Measurements from ENCODE around the gene RDH14. TPM values are rescaled to one million over a fixed set of nuclear protein-coding genes. Genes with fewer than 3 reads are reported as not detected.

Gene RDH14
- total RNA-seq, 2 donors from 2014 or later, result 25.7 to 40.8 TPM

DNA sequence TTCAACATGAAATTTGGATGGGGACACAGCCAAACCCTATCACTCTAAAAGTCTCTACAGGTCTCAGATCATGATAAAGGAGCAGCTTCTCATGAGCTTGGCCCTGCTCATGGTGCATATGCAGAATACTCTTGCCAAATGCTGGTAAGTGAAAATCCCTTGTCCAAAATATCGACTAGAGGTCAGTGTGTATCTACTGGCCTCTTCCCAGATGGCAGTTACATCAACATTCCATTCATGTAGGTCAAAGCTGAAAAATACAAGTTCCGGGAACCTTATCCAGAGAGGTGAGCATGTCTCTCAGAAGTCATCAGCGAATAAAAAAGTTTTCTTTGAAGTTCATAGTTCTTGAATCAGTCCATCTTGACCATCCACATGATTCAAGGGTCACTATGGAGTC is 36.5 kb upstream of the RDH14 start:
- Histone ChIP-seq H3K36me3 (no peaks in the 10 kb centered on the region), H3K27me3 (replicated peaks; ENCODE audit: insufficient read depth) (no peaks in the 10 kb centered on the region), H3K4me3 (no peak overlapping the region), H3K27ac (no peak overlapping the region), H3K9me3 (no peaks in the 10 kb centered on the region), H3K4me1 (ENCODE audit: control insufficient read depth in 1 of 2, low read depth in 2 of 2) (peaks cover 5 to 19% of the 10 kb centered on the region in 2 donors)
- ATAC-seq (ENCODE audit: insufficient number of reproducible peaks, low FRiP score, low read depth), result no peak
- TF ChIP-seq, protein P1, sequence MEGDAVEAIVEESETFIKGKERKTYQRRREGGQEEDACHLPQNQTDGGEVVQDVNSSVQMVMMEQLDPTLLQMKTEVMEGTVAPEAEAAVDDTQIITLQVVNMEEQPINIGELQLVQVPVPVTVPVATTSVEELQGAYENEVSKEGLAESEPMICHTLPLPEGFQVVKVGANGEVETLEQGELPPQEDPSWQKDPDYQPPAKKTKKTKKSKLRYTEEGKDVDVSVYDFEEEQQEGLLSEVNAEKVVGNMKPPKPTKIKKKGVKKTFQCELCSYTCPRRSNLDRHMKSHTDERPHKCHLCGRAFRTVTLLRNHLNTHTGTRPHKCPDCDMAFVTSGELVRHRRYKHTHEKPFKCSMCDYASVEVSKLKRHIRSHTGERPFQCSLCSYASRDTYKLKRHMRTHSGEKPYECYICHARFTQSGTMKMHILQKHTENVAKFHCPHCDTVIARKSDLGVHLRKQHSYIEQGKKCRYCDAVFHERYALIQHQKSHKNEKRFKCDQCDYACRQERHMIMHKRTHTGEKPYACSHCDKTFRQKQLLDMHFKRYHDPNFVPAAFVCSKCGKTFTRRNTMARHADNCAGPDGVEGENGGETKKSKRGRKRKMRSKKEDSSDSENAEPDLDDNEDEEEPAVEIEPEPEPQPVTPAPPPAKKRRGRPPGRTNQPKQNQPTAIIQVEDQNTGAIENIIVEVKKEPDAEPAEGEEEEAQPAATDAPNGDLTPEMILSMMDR (IDR thresholded peaks at IDR 0.05), result no peak
- no peak for DNase-seq (ENCODE audit: low spot score)

DNA sequence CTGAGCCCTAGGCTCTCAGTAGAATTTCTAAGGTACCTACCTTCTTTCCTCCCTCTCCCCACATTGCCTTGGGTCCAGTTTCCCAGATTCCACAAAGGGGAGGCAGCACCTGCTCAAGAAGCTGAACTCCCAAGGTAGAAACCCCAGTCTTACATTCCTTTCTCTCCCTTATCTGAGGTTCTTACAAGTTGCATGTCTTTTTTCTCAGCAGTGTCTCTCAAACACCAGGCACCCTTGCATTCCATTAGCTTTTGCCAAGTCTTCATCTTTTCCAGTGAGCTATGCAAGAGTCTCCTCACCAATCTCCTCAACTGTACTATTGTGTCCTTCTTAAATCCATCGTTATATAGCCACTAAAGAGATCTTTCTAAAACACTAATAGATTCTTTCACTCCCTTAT is 33.0 kb upstream of the RDH14 start:
- TF ChIP-seq, protein P1 (IDR thresholded peaks at IDR 0.05), result no peak
- Histone ChIP-seq H3K4me3 (no peak overlapping the region), H3K27ac (no peak overlapping the region), H3K36me3 (no peaks in the 10 kb centered on the region), H3K4me1 (ENCODE audit: control insufficient read depth in 1 of 2, low read depth in 2 of 2) (peaks cover 0 to 2% of the 10 kb centered on the region in 2 donors), H3K27me3 (replicated peaks; ENCODE audit: insufficient read depth) (no peaks in the 10 kb centered on the region), H3K9me3 (no peaks in the 10 kb centered on the region)
- no peak for DNase-seq (ENCODE audit: low spot score)
- no peak for ATAC-seq (ENCODE audit: insufficient number of reproducible peaks, low FRiP score, low read depth)

DNA sequence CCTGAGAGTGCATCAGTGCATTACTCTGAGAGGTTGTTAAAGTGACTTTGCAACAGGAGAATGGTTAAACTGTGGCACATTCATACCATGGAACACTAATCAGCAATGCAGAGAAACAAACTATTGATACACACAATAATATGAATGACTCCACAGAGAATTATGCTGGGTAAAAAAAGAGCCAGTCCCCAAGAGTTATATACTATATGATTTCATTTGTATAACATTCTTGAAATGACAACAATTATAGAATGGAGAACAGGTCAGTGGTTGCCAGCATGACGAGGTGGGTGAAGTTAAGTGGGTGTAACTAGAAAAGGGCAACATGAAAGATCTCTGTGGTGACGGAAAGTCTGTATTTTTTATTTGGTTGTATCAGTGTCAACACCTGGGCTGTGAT is 31.9 kb upstream of the RDH14 start:
- DNase-seq (ENCODE audit: low spot score), result no peak
- Histone ChIP-seq H3K4me1 (ENCODE audit: control insufficient read depth in 1 of 2, low read depth in 2 of 2) (no peaks in the 10 kb centered on the region), H3K4me3 (no peak overlapping the region), H3K9me3 (no peaks in the 10 kb centered on the region), H3K36me3 (no peaks in the 10 kb centered on the region), H3K27ac (no peak overlapping the region), H3K27me3 (replicated peaks; ENCODE audit: insufficient read depth) (no peaks in the 10 kb centered on the region)
- no peak for ATAC-seq (ENCODE audit: insufficient number of reproducible peaks, low FRiP score, low read depth)
- TF ChIP-seq, protein P1 (IDR thresholded peaks at IDR 0.05), result no peak

DNA sequence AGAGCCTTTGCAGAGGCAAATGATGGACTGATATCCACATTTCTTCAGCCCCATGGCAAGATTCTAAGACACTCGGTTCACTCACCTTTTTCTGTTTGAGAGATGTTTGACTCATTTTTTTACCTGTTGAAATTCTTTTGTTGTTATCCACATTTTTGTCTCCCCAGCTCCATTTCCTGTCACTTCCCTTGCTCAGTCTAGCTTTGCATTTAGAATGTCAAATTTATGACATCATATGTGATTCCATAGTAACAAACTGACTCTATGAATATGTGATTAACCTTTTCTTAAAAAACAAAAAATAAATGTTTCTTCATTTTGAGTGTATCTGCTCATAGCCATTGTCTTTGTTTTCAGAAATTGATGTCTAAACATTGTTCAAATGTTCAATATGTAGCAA is 28.9 kb upstream of the RDH14 start, which contains the start of gene NT5C1B:
Gene NT5C1B, minus strand, starts transcription at position 216 of the 400 bp plus-strand sequence. Its CDS starts 101 bp downstream, at position 115.
- no peaks in the 10 kb centered on the region for H3K36me3 ChIP-seq
- DNase-seq (ENCODE audit: low spot score), result no peak
- no peaks in the 10 kb centered on the region for H3K4me1 ChIP-seq (ENCODE audit: control insufficient read depth in 1 of 2, low read depth in 2 of 2)
- no peak for ATAC-seq (ENCODE audit: insufficient number of reproducible peaks, low FRiP score, low read depth)
- H3K4me3 ChIP-seq, result no peak within 1 kb of the TSS
- H3K27ac ChIP-seq, result no peak within 1 kb of the TSS
- H3K27me3 ChIP-seq (replicated peaks; ENCODE audit: insufficient read depth), result no peaks in the 10 kb centered on the region
- TF ChIP-seq, protein P1 (IDR thresholded peaks at IDR 0.05), result no peak
- H3K9me3 ChIP-seq, result no peaks in the 10 kb centered on the region

DNA sequence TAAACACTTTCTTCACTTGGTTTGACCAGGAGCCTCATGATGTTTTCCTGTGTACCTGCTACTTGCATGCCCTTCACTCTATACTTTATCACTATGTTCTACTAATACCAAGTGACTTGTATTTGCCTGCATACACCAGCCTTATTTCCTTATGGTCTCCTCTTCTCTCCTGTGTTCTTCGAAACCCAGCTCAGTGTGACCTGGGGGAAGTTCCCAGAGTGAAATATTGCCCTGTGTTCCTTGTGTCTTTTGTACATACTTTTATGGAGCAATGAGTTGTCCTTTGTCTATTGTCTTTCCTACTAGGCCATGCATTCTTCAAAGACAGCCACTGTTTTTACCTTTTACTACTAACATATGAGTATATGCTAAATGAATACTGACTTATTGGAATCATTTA is 28.3 kb upstream of the RDH14 start:
- no peak overlapping the region for H3K27ac ChIP-seq
- ATAC-seq (ENCODE audit: insufficient number of reproducible peaks, low FRiP score, low read depth) (no peak), DNase-seq (ENCODE audit: low spot score) (no peak)
- H3K36me3 ChIP-seq, result no peaks in the 10 kb centered on the region
- no peaks in the 10 kb centered on the region for H3K27me3 ChIP-seq (replicated peaks; ENCODE audit: insufficient read depth)
- no peak overlapping the region for H3K4me3 ChIP-seq
- H3K9me3 ChIP-seq, result no peaks in the 10 kb centered on the region
- TF ChIP-seq, protein P1 (IDR thresholded peaks at IDR 0.05), result no peak
- H3K4me1 ChIP-seq (ENCODE audit: control insufficient read depth in 1 of 2, low read depth in 2 of 2), result no peaks in the 10 kb centered on the region

Measured in thoracic aorta (tissue), 2 donors.